Measurements from ENCODE around the gene DDX47. TPM values are rescaled to one million over a fixed set of nuclear protein-coding genes. Genes with fewer than 3 reads are reported as not detected.

DDX47 gene
- total RNA-seq (2021), result 192 and 196 TPM in 2 replicates
- percentile 99 among the genes with signal in this experiment for Bru-seq, nascent RNA
- percentile 99 among the genes with signal in this experiment for BruChase-seq, experiment 1, labeled RNA remaining after a 2-hour chase
- percentile 99 among the genes with signal in this experiment for BruChase-seq, experiment 2, labeled RNA remaining after a 6-hour chase
- long read RNA-seq, transcript DDX47-212 (11 exons, 2,357 nt), result minor isoform, 13 of 441 reads
- long read RNA-seq, transcript DDX47-202 (12 exons, 1,817 nt), result major isoform, 397 of 441 reads
- long read RNA-seq, partial matches to known transcripts, result 10 of 441 reads
- long read RNA-seq, other reads (novel, unspliced or antisense), result 21 of 441 reads

DNA sequence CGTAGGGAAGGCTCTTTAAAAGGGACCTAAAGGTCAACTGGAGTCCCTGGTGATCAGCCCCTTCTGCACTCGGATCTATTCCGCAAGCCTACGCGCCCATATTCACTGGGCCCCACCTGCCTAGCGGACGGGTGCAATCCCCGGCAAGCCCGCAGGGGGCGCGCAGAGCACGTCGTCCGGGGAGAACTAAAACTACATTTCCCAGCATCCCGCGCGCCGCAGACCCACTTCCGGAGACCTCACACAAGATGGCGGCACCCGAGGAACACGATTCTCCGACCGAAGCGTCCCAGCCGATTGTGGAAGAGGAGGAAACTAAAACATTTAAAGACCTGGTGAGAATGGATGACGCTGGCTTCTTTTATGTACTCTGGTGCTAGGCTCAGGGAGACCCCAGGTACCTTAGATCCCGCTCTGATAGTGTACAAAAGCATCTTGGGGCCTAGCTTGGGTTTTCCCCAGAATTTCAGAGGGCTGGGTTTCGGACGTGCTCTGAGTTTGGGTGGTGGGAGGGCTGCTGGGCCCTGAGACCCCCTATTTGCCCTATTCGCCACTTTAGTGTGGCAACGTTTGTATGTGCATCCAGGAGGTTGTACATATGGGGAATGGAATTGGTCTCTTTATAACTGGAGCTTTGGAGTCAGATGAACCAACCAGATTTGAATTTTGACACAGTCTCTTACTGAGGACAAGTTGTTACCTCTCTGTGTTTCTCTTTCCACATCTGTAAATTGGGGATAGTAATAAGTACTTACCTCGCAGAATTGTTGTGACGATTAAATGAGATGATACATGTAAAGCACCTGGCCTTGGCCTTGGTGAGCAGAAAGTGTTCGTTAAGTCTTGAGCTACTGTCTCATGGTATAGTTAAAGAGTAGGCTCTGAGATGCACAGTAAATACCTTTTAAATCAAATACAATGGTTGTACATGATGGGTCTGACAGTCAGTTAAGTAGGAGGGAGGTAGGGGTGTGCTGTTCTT, at the start of gene DDX47:
DDX47 (plus strand) TSS at position 227 of the 982 bp plus-strand sequence; CDS start at position 249, 22 bp downstream.
- Histone ChIP-seq H4K20me1 (ENCODE audit: insufficient read depth) (no peaks in the 10 kb centered on the region), H3K4me2 (peak within 1 kb of the TSS; percentile 90), H3K4me3 (peak within 1 kb of the TSS; percentile 67), H3K9me2 (ENCODE audit: insufficient read depth) (no peaks in the 10 kb centered on the region), H3K36me3 (ENCODE audit: low read depth) (peaks cover 41% of the 10 kb centered on the region), H3K4me1 (replicated peaks; ENCODE audit: insufficient read depth) (peaks cover 64% of the 10 kb centered on the region), H3K9me3 (ENCODE audit: insufficient read depth, low read depth) (no peaks in the 10 kb centered on the region), H3F3A (ENCODE audit: insufficient read depth, low read depth) (peaks cover 40% of the 10 kb centered on the region), H2AFZ (peak within 1 kb of the TSS; percentile 50; the same call in 1 of the 2 replicates), H3K27me3 (ENCODE audit: insufficient read depth, low read depth) (no peaks in the 10 kb centered on the region), H3K79me2 (ENCODE audit: low read depth) (peaks cover 53% of the 10 kb centered on the region), H3K27ac (peak within 1 kb of the TSS; percentile 81)
- POLR2A ChIA-PET (ENCODE audit: unreplicated experiment), result interaction anchor here (0.5 to 1.5 kb wide), 8 partner anchors 22 to 166 kb away, joined by 3 to 8 read pairs (median 6); partner anchors contain the start of gene GPRC5A
- TF ChIP-seq EZH2 (IDR thresholded peaks at IDR 0.05; ENCODE audit: low read depth), result no peak
- TF ChIP-seq, protein P1, sequence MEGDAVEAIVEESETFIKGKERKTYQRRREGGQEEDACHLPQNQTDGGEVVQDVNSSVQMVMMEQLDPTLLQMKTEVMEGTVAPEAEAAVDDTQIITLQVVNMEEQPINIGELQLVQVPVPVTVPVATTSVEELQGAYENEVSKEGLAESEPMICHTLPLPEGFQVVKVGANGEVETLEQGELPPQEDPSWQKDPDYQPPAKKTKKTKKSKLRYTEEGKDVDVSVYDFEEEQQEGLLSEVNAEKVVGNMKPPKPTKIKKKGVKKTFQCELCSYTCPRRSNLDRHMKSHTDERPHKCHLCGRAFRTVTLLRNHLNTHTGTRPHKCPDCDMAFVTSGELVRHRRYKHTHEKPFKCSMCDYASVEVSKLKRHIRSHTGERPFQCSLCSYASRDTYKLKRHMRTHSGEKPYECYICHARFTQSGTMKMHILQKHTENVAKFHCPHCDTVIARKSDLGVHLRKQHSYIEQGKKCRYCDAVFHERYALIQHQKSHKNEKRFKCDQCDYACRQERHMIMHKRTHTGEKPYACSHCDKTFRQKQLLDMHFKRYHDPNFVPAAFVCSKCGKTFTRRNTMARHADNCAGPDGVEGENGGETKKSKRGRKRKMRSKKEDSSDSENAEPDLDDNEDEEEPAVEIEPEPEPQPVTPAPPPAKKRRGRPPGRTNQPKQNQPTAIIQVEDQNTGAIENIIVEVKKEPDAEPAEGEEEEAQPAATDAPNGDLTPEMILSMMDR (conservative IDR thresholded peaks at IDR 0.05), result peak; percentile 93
- intact Hi-C loops (cut with micrococcal nuclease; ENCODE audit: unreplicated experiment), result loop anchor here (1.0 to 2.0 kb wide), 4 partner anchors 24 to 285 kb away; no protein-coding TSS in a partner anchor
- CTCF ChIA-PET, result interaction anchor here (0.6 to 2.7 kb wide), 14 partner anchors 9 to 169 kb away, joined by 3 to 19 read pairs (median 4); partner anchors contain the start of gene GPRC5A
- DNase-seq, result peak; percentile 81 to 98
- TSS peak; percentile 44 for BruUV-seq (replicated peaks)

DNA sequence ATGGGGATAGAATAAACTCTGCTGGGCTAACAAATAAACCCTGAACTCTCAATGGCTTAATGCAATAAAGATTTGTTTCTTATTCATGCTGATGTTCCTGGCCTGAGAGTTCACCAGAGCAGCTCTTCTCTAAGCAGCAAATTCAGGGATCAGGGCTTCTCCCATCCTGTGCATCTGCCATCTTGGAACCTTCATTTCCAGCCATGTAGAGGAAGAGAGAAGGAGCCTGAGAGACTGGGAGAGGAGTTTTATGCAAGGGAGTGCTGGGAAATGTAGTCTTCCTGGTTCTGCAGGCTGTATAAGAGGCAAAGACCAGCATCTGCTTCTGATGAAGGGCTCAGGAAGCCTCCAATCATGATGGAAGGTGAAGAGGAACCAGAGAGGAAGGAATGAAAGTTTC, 48.3 kb upstream of the DDX47 start:
- H3K27ac ChIP-seq, result no peak overlapping the region
- H3K4me1 ChIP-seq (replicated peaks; ENCODE audit: insufficient read depth), result no peaks in the 10 kb centered on the region
- no peak overlapping the region for H3K4me3 ChIP-seq
- H3K27me3 ChIP-seq (ENCODE audit: insufficient read depth, low read depth), result no peaks in the 10 kb centered on the region
- no peak for DNase-seq
- H3K9me2 ChIP-seq (ENCODE audit: insufficient read depth), result no peaks in the 10 kb centered on the region
- no peak for TF ChIP-seq EZH2 (IDR thresholded peaks at IDR 0.05; ENCODE audit: low read depth)
- TF ChIP-seq, protein P1 (conservative IDR thresholded peaks at IDR 0.05), result no peak
- intact Hi-C loops (cut with micrococcal nuclease; ENCODE audit: unreplicated experiment), result no loop called here
- no TSS peak for BruUV-seq (replicated peaks)
- ChIA-PET CTCF (no interaction called here), POLR2A (ENCODE audit: unreplicated experiment) (no interaction called here)
- H3K79me2 ChIP-seq (ENCODE audit: low read depth), result no peaks in the 10 kb centered on the region
- H3K9me3 ChIP-seq (ENCODE audit: insufficient read depth, low read depth), result no peaks in the 10 kb centered on the region
- no peaks in the 10 kb centered on the region for H3K36me3 ChIP-seq (ENCODE audit: low read depth)
- H3F3A ChIP-seq (ENCODE audit: insufficient read depth, low read depth), result no peaks in the 10 kb centered on the region; the same call in 1 of the 2 replicates
- H2AFZ ChIP-seq, result no peak overlapping the region
- H3K4me2 ChIP-seq, result no peak overlapping the region
- H4K20me1 ChIP-seq (ENCODE audit: insufficient read depth), result no peaks in the 10 kb centered on the region

DNA sequence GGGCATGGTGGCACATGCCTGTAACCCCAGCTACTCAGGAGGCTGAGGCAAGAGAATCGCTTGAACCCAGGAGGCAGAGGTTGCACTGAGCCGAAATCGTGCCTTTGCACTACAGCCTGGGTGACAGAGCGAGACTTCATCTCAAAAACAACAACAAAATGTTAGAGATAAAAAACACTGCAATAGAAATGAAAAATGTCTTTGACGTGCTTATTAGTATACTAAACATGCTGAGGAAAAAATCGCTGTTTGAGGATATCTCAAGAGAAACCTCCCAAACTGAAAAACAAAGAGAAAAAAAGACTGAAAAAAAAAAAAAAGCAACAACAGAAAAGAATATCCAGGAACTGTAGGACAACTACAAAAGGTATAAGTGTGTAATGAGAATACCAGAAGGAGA, 42.9 kb upstream of the DDX47 start:
- Histone ChIP-seq H3K9me2 (ENCODE audit: insufficient read depth) (no peaks in the 10 kb centered on the region), H4K20me1 (ENCODE audit: insufficient read depth) (no peaks in the 10 kb centered on the region), H3K4me2 (no peak overlapping the region), H3K27me3 (ENCODE audit: insufficient read depth, low read depth) (no peaks in the 10 kb centered on the region), H3K9me3 (ENCODE audit: insufficient read depth, low read depth) (0 out of 2 replicates have a peak, but pooled peaks cover 6% of the 10 kb centered on the region), H3K4me1 (replicated peaks; ENCODE audit: insufficient read depth) (peaks cover 1% of the 10 kb centered on the region; the same call in 1 of the 2 replicates), H3K79me2 (ENCODE audit: low read depth) (no peaks in the 10 kb centered on the region), H3K27ac (no peak overlapping the region), H2AFZ (no peak overlapping the region), H3K36me3 (ENCODE audit: low read depth) (no peaks in the 10 kb centered on the region), H3K4me3 (no peak overlapping the region), H3F3A (ENCODE audit: insufficient read depth, low read depth) (peaks cover 3% of the 10 kb centered on the region)
- BruUV-seq (replicated peaks), result no TSS peak
- no peak for DNase-seq
- intact Hi-C loops (cut with micrococcal nuclease; ENCODE audit: unreplicated experiment), result no loop called here
- no peak for TF ChIP-seq EZH2 (IDR thresholded peaks at IDR 0.05; ENCODE audit: low read depth)
- TF ChIP-seq, protein P1 (conservative IDR thresholded peaks at IDR 0.05), result no peak
- CTCF ChIA-PET, result interaction anchor here (0.7 kb wide), 1 partner anchor 211 kb away, joined by 5 read pairs; no protein-coding TSS in a partner anchor
- POLR2A ChIA-PET (ENCODE audit: unreplicated experiment), result no interaction called here
